HG02973 (cell line): Measurements from ENCODE around the gene TLE5.
A peak's percentile ranks its signal among the peaks of the same experiment; 100 is the strongest.
"Not testable (repeated sequence)": the region's sequence is repeated elsewhere in the genome, so short reads cannot be mapped to it uniquely, and the experiment has no call there.

Experiments
- ATAC-seq: cut with Tn5 transposase; IDR thresholded peaks from one replicate; pipeline ENCODE4 v1.9.1; 2021; ENCODE audit warnings: moderate library complexity; ENCODE audit not compliant: unreplicated experiment

The TLE5 gene

GRCh38 chr19:3096902-3097326 is 34.6 kb upstream of the TLE5 start:
- ATAC-seq, result no peak

DNA sequence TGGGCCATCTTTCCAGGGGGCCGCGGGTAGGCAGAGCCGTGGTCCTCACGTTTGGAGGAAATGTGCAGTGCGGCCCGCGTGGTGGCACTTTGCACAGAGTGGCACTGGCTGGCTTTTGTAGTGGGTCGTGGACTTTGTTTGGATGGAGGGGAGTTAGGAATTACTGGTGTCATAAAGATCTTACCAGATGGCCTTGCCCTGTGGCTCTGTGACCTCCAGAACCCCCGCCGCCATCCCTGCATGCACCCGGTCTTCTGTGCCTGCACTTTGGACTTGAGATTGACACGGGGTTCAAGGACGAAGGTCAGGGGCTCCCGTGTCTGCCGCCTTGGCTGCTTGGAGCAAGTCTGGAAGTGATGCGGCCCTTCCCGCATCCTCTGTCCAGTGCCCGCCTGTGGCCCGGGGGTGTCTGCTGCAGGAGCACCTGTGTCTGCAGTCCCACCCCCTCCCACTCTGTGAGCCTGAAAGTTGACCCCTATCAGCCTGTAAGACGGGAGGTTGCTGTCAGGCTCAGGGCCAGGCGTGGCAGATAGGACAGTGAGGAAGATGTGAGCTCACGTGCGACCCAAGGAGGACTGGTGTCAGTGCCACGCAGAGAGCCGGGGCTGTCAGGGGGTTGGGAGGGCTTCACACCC is 34.1 kb upstream of the TLE5 start:
- no peak for ATAC-seq

DNA sequence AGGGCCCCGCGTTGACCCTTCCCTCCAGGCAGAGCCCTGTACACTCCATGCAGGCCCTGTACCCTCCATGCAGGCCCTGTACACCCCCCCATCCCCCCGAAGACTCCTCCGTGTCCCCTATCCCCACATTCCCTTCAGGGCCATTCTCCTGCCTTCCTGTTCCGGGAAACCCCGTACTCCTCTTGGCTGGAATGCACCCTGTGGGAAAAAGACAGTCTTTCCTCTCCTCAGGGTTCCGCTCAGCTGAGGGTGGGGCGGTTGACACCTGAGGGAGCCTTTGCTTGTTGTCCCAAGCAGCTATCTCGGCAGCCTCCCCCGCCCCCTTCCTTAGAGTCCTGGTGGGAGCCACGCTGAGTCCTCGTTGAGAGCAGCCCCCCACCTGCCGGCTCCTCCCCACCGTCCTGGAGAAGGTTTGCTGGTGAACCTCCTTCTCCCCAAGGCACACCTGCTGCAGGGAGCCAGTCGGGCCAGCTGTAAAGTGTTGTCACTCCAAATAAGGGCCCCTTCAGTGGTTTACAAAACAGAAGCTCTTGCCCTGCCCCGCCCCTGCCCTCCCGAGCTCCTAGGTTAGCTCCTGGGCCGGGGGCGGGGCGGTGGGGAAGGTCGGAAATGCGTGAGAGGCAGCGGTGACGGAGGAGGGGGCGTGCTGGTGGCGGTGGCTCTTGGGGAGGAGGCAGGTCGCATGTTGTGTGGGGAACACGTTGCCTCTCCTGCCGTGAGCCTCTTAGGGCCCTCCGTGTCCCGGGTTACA is 33.3 kb upstream of the TLE5 start:
- no peak for ATAC-seq

DNA sequence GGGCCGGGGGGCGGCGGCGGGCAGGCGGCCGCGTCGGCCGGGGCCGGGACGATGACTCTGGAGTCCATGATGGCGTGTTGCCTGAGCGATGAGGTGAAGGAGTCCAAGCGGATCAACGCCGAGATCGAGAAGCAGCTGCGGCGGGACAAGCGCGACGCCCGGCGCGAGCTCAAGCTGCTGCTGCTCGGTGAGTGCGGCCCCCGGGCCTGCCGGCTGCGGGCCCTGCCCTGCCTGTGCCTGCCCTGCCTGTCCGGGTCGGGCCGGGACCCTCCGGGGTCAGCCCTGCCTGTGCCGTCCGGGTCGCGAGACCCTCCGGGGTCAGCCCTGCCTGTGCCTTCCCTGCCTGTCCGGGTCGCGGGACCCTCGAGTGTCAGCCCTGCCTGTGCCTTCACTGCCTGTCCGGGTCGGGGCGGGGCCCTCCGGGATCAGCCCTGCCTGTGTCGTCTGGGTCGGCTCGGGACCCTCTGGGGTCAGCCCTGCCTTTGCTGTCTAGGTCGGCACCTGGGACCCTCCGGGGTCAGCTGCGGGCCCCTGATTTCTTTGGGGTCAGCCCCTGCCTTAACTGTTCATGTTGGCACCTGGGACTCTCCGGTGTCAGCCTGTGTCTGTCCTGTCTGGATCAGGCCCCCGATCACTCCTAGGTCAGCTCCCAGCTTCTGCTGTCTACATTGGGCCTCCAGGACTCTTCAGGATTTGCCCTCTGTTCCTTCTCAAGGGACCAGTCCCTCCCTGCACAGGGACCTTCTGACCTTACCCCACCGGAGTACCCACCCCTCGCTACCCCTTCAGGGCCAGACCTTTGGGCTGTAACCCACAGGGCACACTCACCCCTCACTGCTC is 32.5 kb upstream of the TLE5 start:
- ATAC-seq, result peak; percentile 14

DNA sequence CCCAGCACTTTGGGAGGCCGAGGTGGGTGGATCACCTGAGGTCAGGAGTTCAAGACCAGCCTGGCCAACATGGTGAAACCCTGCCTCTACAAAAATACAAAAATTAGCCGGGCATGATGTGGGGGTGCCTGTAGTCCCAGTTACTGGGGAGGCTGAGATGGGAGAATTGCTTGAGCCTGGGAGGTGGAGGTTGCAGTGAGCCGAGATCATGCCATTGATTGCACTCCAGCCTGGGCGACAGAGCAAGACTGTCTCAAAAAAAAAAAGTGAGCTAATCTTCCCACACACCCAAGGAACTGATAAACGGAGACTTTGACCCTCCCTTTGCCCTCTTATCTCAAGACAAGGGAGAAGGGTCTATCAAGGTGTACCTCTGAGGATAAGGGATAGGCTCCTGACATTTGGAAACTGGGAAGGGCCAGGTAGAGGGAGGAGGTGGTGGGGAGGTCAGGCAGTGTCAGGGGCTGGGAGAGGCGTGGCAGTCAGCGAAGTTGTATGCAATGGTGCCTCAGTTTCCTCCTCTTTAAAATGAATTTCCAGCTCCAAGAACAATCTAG is 27.1 kb upstream of the TLE5 start:
- ATAC-seq, result not testable (repeated sequence)

DNA sequence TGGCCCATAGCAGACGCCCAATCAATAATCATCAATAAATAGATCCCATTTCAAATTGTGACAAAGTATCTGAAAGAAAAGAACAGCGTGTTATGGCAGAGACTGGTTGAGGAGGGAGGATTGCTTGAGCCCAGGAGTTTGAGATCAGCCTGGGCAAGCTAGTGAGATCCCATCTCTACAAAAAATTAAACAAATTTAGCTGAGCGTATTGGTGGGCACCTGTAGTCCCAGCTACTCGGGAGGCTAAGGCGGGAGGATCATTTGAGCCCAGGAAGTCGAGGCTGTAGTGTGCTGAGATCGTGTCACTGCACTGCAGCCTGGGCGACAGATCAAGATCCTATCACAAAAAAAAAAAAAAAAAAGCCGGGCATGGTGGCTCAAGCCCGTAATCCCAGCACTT is 25.5 kb upstream of the TLE5 start:
- ATAC-seq, result no peak

DNA sequence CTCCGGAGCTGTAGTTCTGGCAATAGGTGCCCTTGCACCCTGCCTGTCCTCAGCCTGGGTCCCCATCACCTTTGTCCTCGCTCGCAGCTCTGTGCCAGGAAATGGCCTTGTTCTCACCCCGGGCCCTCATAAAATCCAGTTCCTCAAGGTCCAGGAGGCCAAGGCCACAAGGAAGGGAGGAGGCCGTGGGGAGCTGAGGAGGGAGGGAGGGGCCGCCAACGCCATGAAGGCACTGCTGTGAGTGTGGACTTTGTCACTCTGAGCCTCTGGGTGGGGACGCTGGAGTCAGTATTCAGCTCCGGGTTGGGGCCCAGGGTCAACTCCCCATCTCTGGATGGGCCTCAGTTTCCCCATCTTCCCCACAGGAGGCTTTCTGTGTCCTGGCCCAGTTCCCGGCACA is 22.6 kb upstream of the TLE5 start:
- ATAC-seq, result no peak

GRCh38 chr19:3083964-3084363 is 21.7 kb upstream of the TLE5 start:
- ATAC-seq, result no peak

GRCh38 chr19:3082331-3082730 is 20.0 kb upstream of the TLE5 start:
- ATAC-seq, result no peak

DNA sequence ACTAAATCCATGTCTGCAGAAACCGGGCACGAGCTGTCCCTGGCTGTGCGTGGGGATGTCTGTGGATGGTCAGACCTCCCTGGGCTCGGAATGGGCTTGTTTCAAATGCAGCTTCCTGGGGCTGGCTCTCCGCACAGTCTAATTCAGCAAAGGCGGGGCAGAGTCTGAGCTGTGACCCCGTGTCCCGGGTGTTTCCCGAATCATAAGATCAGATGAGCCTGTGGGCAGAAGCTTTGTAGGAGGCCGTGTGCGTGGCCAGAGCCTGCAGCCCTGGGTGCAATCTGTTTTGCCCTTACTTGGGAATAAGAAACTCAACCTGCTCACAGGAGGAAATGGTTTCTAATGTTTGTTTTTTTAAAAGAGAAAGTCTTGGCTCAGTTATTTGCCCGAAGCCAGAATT is 18.0 kb upstream of the TLE5 start:
- no peak for ATAC-seq

DNA sequence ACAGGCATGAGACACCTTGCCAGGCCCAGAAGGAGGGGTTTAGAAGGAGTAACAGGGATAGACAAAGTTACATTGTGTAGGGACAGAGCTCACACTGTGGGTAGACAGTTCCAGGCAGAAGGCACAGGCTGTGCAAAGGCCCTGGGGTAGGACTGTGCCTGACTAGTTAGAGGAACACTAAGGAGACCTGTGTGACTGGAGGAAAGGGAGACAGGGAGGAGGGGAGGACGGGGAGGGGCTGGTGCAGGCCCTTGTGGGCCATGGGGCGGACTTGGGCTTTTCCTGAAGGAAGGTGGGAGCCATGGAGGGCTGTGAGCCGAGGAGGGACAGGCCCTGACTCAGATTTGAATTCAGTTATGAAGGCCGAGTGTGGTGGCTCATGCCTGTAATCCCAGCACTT is 17.3 kb upstream of the TLE5 start:
- ATAC-seq, result no peak

DNA sequence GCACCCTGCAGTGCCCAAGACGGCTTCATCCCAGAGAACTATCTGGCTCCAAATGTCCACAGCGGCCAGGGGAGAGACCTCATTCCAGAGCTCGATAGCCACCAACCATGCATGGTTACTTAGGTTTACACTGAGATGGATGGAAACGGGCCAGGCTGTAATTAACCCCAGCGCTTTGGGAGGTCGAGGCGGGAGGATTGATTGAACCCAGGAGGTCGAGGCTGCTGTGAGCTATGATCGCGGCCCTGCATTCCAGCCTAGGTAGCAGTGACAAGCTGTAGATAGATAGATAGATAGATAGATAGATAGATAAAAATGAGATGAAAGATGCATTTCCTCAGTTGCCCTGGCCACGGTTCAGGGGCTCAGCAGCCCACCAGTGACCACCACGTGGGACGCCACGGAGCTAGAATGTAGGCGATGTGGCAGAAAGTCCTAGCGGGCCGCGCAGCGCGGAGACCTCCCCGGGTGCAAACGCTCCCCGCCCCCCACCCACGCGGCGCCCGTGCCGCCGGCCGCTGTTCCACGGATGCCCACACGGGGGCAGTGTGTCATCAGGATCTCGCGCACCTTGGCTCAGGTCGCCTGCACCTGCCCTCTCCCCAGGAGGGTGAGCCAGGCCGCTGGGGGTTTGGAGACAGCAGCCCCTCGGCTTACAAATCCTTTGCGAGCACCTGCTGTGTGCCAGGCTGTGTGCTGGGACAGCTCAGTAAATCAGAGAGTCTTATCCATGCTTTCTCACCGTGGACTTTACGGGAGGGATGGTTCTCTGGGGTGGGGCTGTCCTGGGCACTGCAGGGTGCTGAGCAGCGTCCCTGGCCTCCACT is 13.5 kb upstream of the TLE5 start:
- no peak for ATAC-seq

DNA sequence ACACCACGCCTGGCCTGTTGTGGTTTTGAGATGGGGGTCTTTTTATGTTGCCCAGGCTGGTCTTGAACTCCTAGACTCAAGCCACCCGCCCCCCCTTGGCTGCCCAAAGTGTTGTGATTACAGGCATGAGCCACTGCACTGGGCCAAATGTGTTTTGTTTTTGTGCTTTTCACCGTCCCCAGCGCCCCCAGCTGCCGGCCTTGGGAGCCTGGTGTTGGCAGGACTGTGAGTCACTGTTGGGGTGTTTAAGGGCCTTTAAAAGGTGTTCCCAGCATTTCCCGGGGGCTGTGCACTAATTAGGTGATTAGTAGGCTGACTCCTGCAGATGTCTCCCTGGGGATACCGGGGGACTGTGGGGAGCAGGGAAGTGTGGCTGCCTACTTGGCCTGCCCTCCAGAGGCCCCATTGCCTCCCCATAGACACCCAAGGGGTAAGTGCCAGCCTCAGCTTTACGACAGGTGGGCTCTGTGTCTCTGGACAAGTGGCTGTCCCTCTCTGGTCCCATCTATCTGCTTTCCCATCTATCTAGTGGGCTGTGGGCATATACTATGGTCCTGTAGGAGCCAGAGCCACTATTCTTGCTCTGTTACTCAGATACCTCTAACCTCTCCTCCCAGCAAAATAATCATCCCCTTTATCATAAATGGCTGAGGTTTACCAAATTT is 11.8 kb upstream of the TLE5 start:
- ATAC-seq, result no peak

DNA sequence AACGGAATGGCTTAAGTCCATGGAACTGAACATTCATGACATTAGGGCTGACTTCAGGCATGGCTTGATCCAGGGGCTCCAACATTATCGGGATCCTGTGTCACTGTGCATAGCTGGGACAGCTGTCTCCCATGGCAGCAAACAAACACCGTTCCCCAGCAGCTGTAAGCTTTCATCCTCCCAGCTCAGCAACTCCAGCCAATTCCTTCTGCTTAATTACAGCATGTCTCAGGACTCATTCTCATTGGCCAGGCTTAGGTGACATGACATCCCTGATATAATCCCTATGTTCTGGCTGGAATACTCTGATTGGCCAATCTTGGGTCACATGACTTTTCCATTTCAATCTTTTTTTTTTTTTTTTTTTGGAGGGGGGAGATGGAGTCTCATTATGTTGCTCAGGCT is 10.9 kb upstream of the TLE5 start:
- no peak for ATAC-seq

GRCh38 chr19:3071768-3072167 is 9.5 kb upstream of the TLE5 start:
- no peak for ATAC-seq

- no peak for ATAC-seq
Observed at GRCh38 chr19:3068071-3068470, 5.8 kb upstream of the TLE5 start.

- no peak for ATAC-seq
Observed at GRCh38 chr19:3067563-3067962, 5.3 kb upstream of the TLE5 start.

- no peak for ATAC-seq
Observed at GRCh38 chr19:3066482-3067049, 4.3 kb upstream of the TLE5 start.

GRCh38 chr19:3065675-3066357 is 3.5 kb upstream of the TLE5 start:
- peak; percentile 40 for ATAC-seq
